ENCODE measurements around the gene XKRX. TPM values are rescaled to one million over a fixed set of nuclear protein-coding genes. Genes with fewer than 3 reads are reported as not detected.
A peak's percentile ranks its signal among the peaks of the same experiment; 100 is the strongest.

XKRX gene
- polyA plus RNA-seq, 2 of the 4 experiments (the other 2 are of a cell fraction), result 0.13 to 0.50 TPM

GRCh38 chrX:100871594-100872560 lies 56.8 kb downstream of the XKRX start:
- peak in 1 of 2 experiments; percentile 19 for DNase-seq (ENCODE audit: low read depth in 1 of 2, low spot score in 1 of 2)
- H3K9me3 ChIP-seq, result no peaks in the 10 kb centered on the region
- no peak overlapping the region for H3K4me3 ChIP-seq
- no peak for TF ChIP-seq CBX8 (IDR thresholded peaks at IDR 0.05)
- TF ChIP-seq KDM1A (IDR thresholded peaks at IDR 0.05; ENCODE audit: low read depth), result no peak
- no peak for TF ChIP-seq CTCF (IDR thresholded peaks at IDR 0.05)
- TF ChIP-seq PHF8 (IDR thresholded peaks at IDR 0.05; ENCODE audit: borderline replicate concordance, low read depth), result no peak
- TF ChIP-seq HES2 (IDR thresholded peaks at IDR 0.05), result no peak
- no peak for TF ChIP-seq EHF (CRISPR knock-in tag; IDR thresholded peaks at IDR 0.05)
- no peak for TF ChIP-seq CHD4 (IDR thresholded peaks at IDR 0.05; ENCODE audit: borderline replicate concordance)
- TF ChIP-seq HDAC2 (IDR thresholded peaks at IDR 0.05), result no peak
- no peak for TF ChIP-seq CHD2 (IDR thresholded peaks at IDR 0.05; ENCODE audit: low read length, partially characterized antibody)
- peak in 1 of 2 experiments; percentile 62; a peak in 5 of 6 replicates for ATAC-seq
- H3K27ac ChIP-seq, result peak overlapping the region; percentile 28 to 35; a peak in 1 of 6 replicates
- WGBS (ENCODE audit: missing lambda C conversion rate), result 32% methylated on average over 6 of the region's 9 CpGs
- H3K4me2 ChIP-seq, result peak overlapping the region; percentile 21
- H3K4me1 ChIP-seq, result peaks cover 19% of the 10 kb centered on the region
- no peak for FAIRE-seq
- ChIA-PET POLR2A (no interaction called here), CTCF (no interaction called here)

GRCh38 chrX:100870527-100870926 lies 58.2 kb downstream of the XKRX start:
- Histone ChIP-seq H3K9me3 (no peaks in the 10 kb centered on the region), H3K27ac (no peak overlapping the region; a peak in 1 of 6 replicates), H3K4me3 (no peak overlapping the region), H3K4me1 (peaks cover 19% of the 10 kb centered on the region), H3K4me2 (peak overlapping the region; percentile 28; the same call in 2 of the 3 replicates)
- DNase-seq (ENCODE audit: low read depth in 1 of 2, low spot score in 1 of 2) (peak in 1 of 2 experiments; percentile 17), FAIRE-seq (no peak), ATAC-seq (no peak; a peak in 1 of 6 replicates)
- 14% methylated on average over 5 of the region's 5 CpGs for WGBS (ENCODE audit: missing lambda C conversion rate)
- ChIA-PET CTCF (no interaction called here), POLR2A (no interaction called here)
- TF ChIP-seq BCL3 (IDR thresholded peaks at IDR 0.05), result no peak
- no peak for TF ChIP-seq PBX3 (IDR thresholded peaks at IDR 0.05)
- no peak for TF ChIP-seq FOSB (CRISPR knock-in tag; IDR thresholded peaks at IDR 0.05)
- no peak for TF ChIP-seq CEBPB (IDR thresholded peaks at IDR 0.05)
- no peak for TF ChIP-seq ZFP36 (IDR thresholded peaks at IDR 0.05; ENCODE audit: borderline replicate concordance, partially characterized antibody)
- no peak for TF ChIP-seq RFX5 (IDR thresholded peaks at IDR 0.05)
- TF ChIP-seq PHF8 (IDR thresholded peaks at IDR 0.05; ENCODE audit: borderline replicate concordance, low read depth), result no peak
- no peak for TF ChIP-seq MYC (IDR thresholded peaks at IDR 0.05; ENCODE audit: borderline replicate concordance, low read length)
- no peak for TF ChIP-seq RCOR1 (IDR thresholded peaks at IDR 0.05; ENCODE audit: low read depth, low read length)
- no peak for TF ChIP-seq RARB (CRISPR knock-in tag; IDR thresholded peaks at IDR 0.05)
- TF ChIP-seq ZC3H11A (IDR thresholded peaks at IDR 0.05), result no peak
- TF ChIP-seq ATOH8 (CRISPR knock-in tag; IDR thresholded peaks at IDR 0.05; ENCODE audit: low read depth), result no peak

Data from A549 (cell line).